Kidney (tissue), 14 donors: ENCODE results near the gene UBA1. TPM values are rescaled to one million over a fixed set of nuclear protein-coding genes. Genes with fewer than 3 reads are reported as not detected.

Experiments used
- DNase-seq, 5 donors: peaks; one replicate each; pipeline ENCODE4 v3.0.0-alpha.2; 2013 to 2020
- FAIRE-seq: peaks from 2 replicates; lab custom pipeline; 2012; peaks lifted over from hg19 to GRCh38; lab: Jason Lieb, UNC
- H3K27ac ChIP-seq, 2 donors: one replicate each; pipeline ENCODE4 v1.7.0; 2013; ENCODE audit warnings: low read depth in 2 of 2, low read length in 2 of 2, inconsistent platforms in 1 of 2
- H3K27me3 ChIP-seq: one replicate; pipeline ENCODE4 v1.7.1; 2013; ENCODE audit warnings: low read length, inconsistent platforms; ENCODE audit not compliant: control insufficient read depth, insufficient read depth
- H3K36me3 ChIP-seq, 3 donors: one replicate each; pipeline versions ENCODE4 v1.7.0 to v1.7.1; 2013; ENCODE audit warnings: low read length in 3 of 3, control low read depth in 1 of 3, inconsistent platforms in 1 of 3; ENCODE audit not compliant: insufficient read depth in 3 of 3, control insufficient read depth in 2 of 3
- H3K4me1 ChIP-seq, 3 donors: one replicate each; pipeline versions ENCODE4 v1.7.0 to v1.7.1; 2013; ENCODE audit warnings: low read length in 3 of 3, inconsistent platforms in 1 of 3, low read depth in 1 of 3; ENCODE audit not compliant: control insufficient read depth in 2 of 3, insufficient read depth in 2 of 3
- H3K4me3 ChIP-seq, 3 donors: one replicate each; pipeline versions ENCODE4 v1.7.0 to v1.8.1; 2013; ENCODE audit warnings: low read length in 3 of 3, control low read depth in 1 of 3, inconsistent platforms in 1 of 3
- H3K9ac ChIP-seq, 3 donors: one replicate each; pipeline versions ENCODE4 v1.7.0 to v1.7.1; 2013; ENCODE audit warnings: low read length in 3 of 3, control low read depth in 1 of 3, inconsistent platforms in 1 of 3
- H3K9me3 ChIP-seq, 3 donors: one replicate each; pipeline versions ENCODE4 v1.7.0 to v1.7.1; 2013; ENCODE audit warnings: low read length in 3 of 3, control low read depth in 1 of 3, inconsistent platforms in 1 of 3; ENCODE audit not compliant: control insufficient read depth in 2 of 3, insufficient read depth in 1 of 3
- CTCF ChIP-seq: IDR thresholded peaks from 3 replicates; pipeline ENCODE4 v1.5.1; 2012; ENCODE audit warnings: mild to moderate bottlenecking, moderate library complexity, borderline replicate concordance; ENCODE audit not compliant: insufficient read depth; ENCODE audit errors: extremely low read depth
- intact Hi-C: fragments of 100-400 bp; cut with DNase I; formaldehyde crosslinking; loops from one replicate; pipeline ENCODE4 v1.11.1; 2022
- polyA plus RNA-seq: library from polyadenylated mRNA; stranded (reverse); fragments of 350-450 nt; fragmentation: Illumina TruSeq; extraction: RNeasy Lipid Tissue Mini Kit (QIAGEN cat#74804); gene quantifications from one replicate; pipeline ENCODE4 v1.2.3, GENCODE V29; 2014; ENCODE audit warnings: low read depth, low replicate concordance; ENCODE audit not compliant: insufficient read depth
- total RNA-seq: library from RNA; stranded (reverse); fragmentation: NEBNext Ultra II Directional; extraction: Animal tissue kit (Norgen Biotek cat#: 25700); gene quantifications from one replicate; pipeline ENCODE4 v1.2.1, GENCODE V29; 2021
- donor health status: control.
- donor health status: control.
- donor health status: control.
- donor health status: control.
- donor health status: control.
- donor health status: DM: yes; HTN: yes; CAD: no.
- donor health status: Normal renal cell carcinoma (clear cell type).

UBA1 gene
- total and polyA plus RNA-seq, 2 donors from 2014 or later: 155 to 218 TPM

GRCh38 chrX:47172971-47173792, 20.4 kb upstream of the UBA1 start:
- H3K27ac ChIP-seq: no peak overlapping the region
- no peak overlapping the region for H3K4me3 ChIP-seq
- no peaks in the 10 kb centered on the region for H3K4me1 ChIP-seq
- H3K9ac ChIP-seq: no peak overlapping the region
- intact Hi-C loops: no loop called here
- no peaks in the 10 kb centered on the region for H3K9me3 ChIP-seq
- DNase-seq: peak in 1 of 5 donors; percentile 55
- TF ChIP-seq CTCF: no peak
- H3K36me3 ChIP-seq: peaks cover 0 to 18% (median 0%) of the 10 kb centered on the region in 3 donors
- H3K27me3 ChIP-seq: peaks cover 4% of the 10 kb centered on the region
- no peak for FAIRE-seq

- no peak for TF ChIP-seq CTCF
- FAIRE-seq (no peak), DNase-seq (peak in 1 of 5 donors; percentile 52)
- no peaks in the 10 kb centered on the region for H3K9me3 ChIP-seq
- H3K4me1 ChIP-seq: no peaks in the 10 kb centered on the region
- H3K4me3 ChIP-seq: no peak overlapping the region
- H3K27me3 ChIP-seq: peaks cover 4% of the 10 kb centered on the region
- H3K36me3 ChIP-seq: peaks cover 0 to 23% (median 0%) of the 10 kb centered on the region in 3 donors
- no peak overlapping the region for H3K27ac ChIP-seq
- intact Hi-C loops: no loop called here
- H3K9ac ChIP-seq: no peak overlapping the region
Observed at GRCh38 chrX:47174376-47174775, 19.3 kb upstream of the UBA1 start.

GRCh38 chrX:47174846-47175587, 18.6 kb upstream of the UBA1 start:
- intact Hi-C loops: no loop called here
- Histone ChIP-seq H3K4me3 (no peak overlapping the region), H3K4me1 (no peaks in the 10 kb centered on the region), H3K36me3 (peaks cover 0 to 23% (median 0%) of the 10 kb centered on the region in 3 donors), H3K27me3 (peaks cover 6% of the 10 kb centered on the region), H3K9me3 (no peaks in the 10 kb centered on the region), H3K9ac (no peak overlapping the region), H3K27ac (no peak overlapping the region)
- no peak for FAIRE-seq
- no peak for TF ChIP-seq CTCF
- DNase-seq: peak in 1 of 5 donors; percentile 66
